Thoracic aorta (tissue), 2 donors: Measurements from ENCODE around the gene SMOC2. TPM values are rescaled to one million over a fixed set of nuclear protein-coding genes. Genes with fewer than 3 reads are reported as not detected.
A peak's percentile ranks its signal among the peaks of the same experiment; 100 is the strongest.
"Not testable (repeated sequence)": the region's sequence is repeated elsewhere in the genome, so short reads cannot be mapped to it uniquely, and the experiment has no call there.

Experiments
- ATAC-seq: fragments of 150-250 bp; one replicate; pipeline ENCODE4 v1.8.0; 2017; ENCODE audit warnings: low read depth; ENCODE audit not compliant: insufficient number of reproducible peaks, low FRiP score
- DNase-seq: peaks from one replicate; pipeline ENCODE4 v3.0.0-alpha.2; 2020; ENCODE audit warnings: low spot score
- H3K27ac ChIP-seq, 2 donors: fragments of 200-600 bp; sonication (generic); 1 replicate in 1 of 2; 2 replicates in 1 of 2; pipeline ENCODE4 v1.5.1; 2016; ENCODE audit warnings: mild to moderate bottlenecking in 2 of 2, moderate library complexity in 2 of 2
- H3K27me3 ChIP-seq: fragments of 200-600 bp; sonication (generic); replicated peaks from 2 replicates; pipeline ENCODE4 v1.6.0; 2016; ENCODE audit warnings: mild to moderate bottlenecking; ENCODE audit not compliant: insufficient read depth
- H3K36me3 ChIP-seq: fragments of 200-600 bp; sonication (generic); one replicate; pipeline ENCODE4 v1.5.1; 2016
- H3K4me1 ChIP-seq, 2 donors: fragments of 200-600 bp; sonication (generic); 1 replicate in 1 of 2; 2 replicates in 1 of 2; pipeline versions ENCODE4 v1.5.1 to v1.6.0; 2016; ENCODE audit warnings: low read depth in 2 of 2, mild to moderate bottlenecking in 1 of 2; ENCODE audit not compliant: control insufficient read depth in 1 of 2
- H3K4me3 ChIP-seq: fragments of 200-600 bp; sonication (generic); 2 replicates; pipeline ENCODE4 v1.5.1; 2016; ENCODE audit warnings: mild to moderate bottlenecking
- H3K9me3 ChIP-seq: fragments of 200-600 bp; sonication (generic); 2 replicates; pipeline ENCODE4 v1.5.1; 2016
- total RNA-seq, 2 donors: library from RNA; depleted of rRNA; stranded (reverse); fragments of >200 nt; gene quantifications; one replicate each; pipeline versions ENCODE4 v1.1.0 to v1.2.3, GENCODE V29; 2016
- TF ChIP-seq, protein P1 (sequence below): fragments of 200-600 bp; sonication (generic); IDR thresholded peaks from one replicate; pipeline ENCODE4 v1.5.1; 2019; ENCODE audit warnings: antibody characterized with exemption

The SMOC2 gene
- total RNA-seq, 2 donors from 2014 or later, result 334 to 424 TPM

DNA sequence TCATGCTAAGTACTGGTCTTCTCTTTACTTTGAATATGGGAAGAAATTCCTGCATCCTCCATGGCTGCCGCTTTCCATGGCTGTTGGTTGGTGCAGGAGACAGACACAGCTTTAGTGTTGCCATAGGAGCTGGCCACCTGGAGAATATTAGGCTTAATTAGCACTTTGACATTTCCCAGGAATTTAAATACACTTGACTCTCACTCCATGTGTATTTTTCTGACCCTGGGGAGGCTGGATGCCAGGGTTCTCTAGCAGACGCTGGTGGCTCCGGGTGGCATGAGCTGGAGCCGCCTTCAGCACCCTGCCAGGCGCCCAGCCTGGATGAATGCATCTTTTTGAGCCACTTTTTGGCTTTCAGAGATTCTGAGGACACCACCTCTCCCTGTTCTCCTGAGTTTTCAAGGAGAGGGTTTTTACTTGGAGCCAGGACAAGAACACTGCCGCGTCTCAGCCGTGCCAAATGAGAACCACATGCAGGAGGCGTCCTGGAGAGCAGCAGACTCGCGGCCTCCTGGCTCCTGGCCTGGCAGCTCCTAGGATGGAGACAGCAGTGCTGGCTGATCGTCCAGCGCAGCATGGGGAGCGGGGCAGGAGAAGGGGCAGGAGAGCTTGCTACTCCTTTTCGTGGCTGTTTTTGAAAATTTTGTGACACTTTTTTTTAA is 258.8 kb downstream of the SMOC2 start:
- DNase-seq (no peak), ATAC-seq (no peak)
- H3K4me1 ChIP-seq, result peaks cover 19 to 21% of the 10 kb centered on the region in 2 donors
- no peaks in the 10 kb centered on the region for H3K36me3 ChIP-seq
- no peak overlapping the region for H3K4me3 ChIP-seq
- no peaks in the 10 kb centered on the region for H3K9me3 ChIP-seq
- H3K27ac ChIP-seq, result no peak overlapping the region
- TF ChIP-seq, protein P1, sequence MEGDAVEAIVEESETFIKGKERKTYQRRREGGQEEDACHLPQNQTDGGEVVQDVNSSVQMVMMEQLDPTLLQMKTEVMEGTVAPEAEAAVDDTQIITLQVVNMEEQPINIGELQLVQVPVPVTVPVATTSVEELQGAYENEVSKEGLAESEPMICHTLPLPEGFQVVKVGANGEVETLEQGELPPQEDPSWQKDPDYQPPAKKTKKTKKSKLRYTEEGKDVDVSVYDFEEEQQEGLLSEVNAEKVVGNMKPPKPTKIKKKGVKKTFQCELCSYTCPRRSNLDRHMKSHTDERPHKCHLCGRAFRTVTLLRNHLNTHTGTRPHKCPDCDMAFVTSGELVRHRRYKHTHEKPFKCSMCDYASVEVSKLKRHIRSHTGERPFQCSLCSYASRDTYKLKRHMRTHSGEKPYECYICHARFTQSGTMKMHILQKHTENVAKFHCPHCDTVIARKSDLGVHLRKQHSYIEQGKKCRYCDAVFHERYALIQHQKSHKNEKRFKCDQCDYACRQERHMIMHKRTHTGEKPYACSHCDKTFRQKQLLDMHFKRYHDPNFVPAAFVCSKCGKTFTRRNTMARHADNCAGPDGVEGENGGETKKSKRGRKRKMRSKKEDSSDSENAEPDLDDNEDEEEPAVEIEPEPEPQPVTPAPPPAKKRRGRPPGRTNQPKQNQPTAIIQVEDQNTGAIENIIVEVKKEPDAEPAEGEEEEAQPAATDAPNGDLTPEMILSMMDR, result no peak
- H3K27me3 ChIP-seq, result no peaks in the 10 kb centered on the region

- Histone ChIP-seq H3K27ac (no peak overlapping the region), H3K4me1 (peaks cover 19 to 21% of the 10 kb centered on the region in 2 donors), H3K9me3 (no peaks in the 10 kb centered on the region), H3K36me3 (no peaks in the 10 kb centered on the region), H3K27me3 (no peaks in the 10 kb centered on the region), H3K4me3 (no peak overlapping the region)
- DNase-seq, result no peak
- TF ChIP-seq, protein P1, result no peak
- ATAC-seq, result peak; percentile 55
These were observed 259.9 kb downstream of the SMOC2 start for GRCh38 chr6:168700880-168701279.

DNA sequence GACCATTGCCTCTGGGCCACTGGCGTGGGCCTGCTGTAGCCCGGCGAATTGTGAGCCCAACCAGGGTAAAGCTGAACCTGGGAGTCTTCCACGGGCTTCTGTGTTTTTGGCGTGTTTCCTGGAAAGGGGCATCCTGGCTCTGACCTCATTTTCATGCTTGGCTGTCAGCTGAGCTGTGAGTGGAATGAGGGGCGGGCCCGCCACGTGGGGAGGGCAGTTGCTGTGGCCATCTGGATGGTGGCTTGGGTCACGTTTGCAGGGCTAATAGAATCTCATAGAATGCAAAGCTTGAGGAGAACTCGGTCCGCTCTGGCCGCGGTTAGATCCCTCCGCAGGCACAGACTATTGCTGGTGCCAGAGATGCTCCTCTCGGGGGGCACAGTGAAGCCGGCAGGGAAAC is 263.0 kb downstream of the SMOC2 start:
- Histone ChIP-seq H3K4me3 (no peak overlapping the region), H3K36me3 (no peaks in the 10 kb centered on the region), H3K9me3 (no peaks in the 10 kb centered on the region), H3K27me3 (no peaks in the 10 kb centered on the region), H3K27ac (peak overlapping the region in 1 of 2 donors; percentile 13), H3K4me1 (peaks cover 19 to 28% of the 10 kb centered on the region in 2 donors)
- DNase-seq (no peak), ATAC-seq (no peak)
- TF ChIP-seq, protein P1, result no peak

GRCh38 chr6:168704678-168705077 is 263.7 kb downstream of the SMOC2 start:
- ATAC-seq, result no peak

GRCh38 chr6:168705271-168705670 is 264.3 kb downstream of the SMOC2 start:
- not testable (repeated sequence) for ATAC-seq, H3K9me3 ChIP-seq, H3K27ac ChIP-seq, DNase-seq, H3K4me3 ChIP-seq, H3K27me3 ChIP-seq, H3K36me3 ChIP-seq
- H3K4me1 ChIP-seq, result peaks cover 16 to 19% of the 10 kb centered on the region in 2 donors

More at GRCh38 chr6:168704678-168705077, 263.7 kb downstream of the SMOC2 start:
- TF ChIP-seq, protein P1, result no peak
- H3K27me3 ChIP-seq, result no peaks in the 10 kb centered on the region
- H3K4me3 ChIP-seq, result no peak overlapping the region
- H3K4me1 ChIP-seq, result peaks cover 19 to 25% of the 10 kb centered on the region in 2 donors
- no peaks in the 10 kb centered on the region for H3K9me3 ChIP-seq
- no peaks in the 10 kb centered on the region for H3K36me3 ChIP-seq
- DNase-seq, result no peak
- H3K27ac ChIP-seq, result no peak overlapping the region
